T47D (cell line): ENCODE results near the gene DDX28.
"Not testable (repeated sequence)": the region's sequence is repeated elsewhere in the genome, so short reads cannot be mapped to it uniquely, and the experiment has no call there.

Source experiments
- DNase-seq, 2 experiments: peaks; one replicate each; pipeline versions ENCODE4 v3.0.0 to v3.0.0-alpha.2; 2011 to 2012; ENCODE audit warnings: low read depth in 1 of 2, low spot score in 1 of 2
- JUND ChIP-seq: IDR thresholded peaks from 2 replicates; pipeline ENCODE4 v1.6.1; 2012; ENCODE audit warnings: low read depth
- in situ Hi-C: cut with HindIII; loops from 2 replicates; pipeline ENCODE4 v1.10.0; 2016; ENCODE audit warnings: low sequenced_read_pairs, low pct_unique_long_range_greater_than_20kb

DDX28 gene

DNA sequence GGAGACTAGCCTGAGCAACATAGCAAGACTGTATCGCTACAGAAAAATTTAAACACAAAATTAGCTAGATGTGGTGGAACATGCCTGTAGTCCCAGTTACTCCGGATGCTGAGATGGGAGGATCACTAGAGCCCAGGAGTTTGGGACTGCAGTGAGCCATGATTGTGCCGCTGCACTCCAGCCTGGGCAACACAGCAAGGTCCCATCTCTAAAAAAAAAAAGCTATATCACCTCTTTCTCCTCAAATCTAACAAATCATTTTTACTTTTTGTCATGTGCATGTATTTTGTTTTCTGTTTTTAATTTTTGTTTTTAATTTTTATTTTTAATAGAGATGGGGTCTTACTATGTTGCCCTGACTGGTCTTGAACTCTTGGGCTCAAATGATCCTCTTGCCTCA, 6.0 kb upstream of the DDX28 start:
- DNase-seq: no peak
- in situ Hi-C loops: no loop called here
- no peak for TF ChIP-seq JUND

DNA sequence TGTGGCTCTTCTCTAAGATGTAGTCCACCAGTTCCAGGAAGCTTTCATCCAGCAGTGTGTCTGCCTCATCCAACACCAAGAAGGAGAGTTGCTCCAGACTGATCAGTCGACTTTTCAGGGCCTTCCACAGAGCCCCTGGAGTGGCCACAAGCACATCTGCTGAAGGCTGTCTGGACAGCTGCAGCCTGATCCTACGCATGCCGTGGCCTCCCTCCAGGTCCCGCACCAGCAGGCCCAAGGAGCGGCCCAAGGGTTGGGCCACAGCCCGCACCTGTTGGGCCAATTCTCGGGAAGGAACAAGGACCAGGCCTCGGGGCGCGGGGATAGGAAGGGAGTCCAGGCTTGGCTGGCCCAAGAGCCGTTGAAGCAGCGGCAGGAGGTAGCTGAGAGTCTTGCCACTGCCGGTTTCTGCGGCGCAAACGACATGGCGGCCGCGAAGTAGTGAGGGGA, 729 bp downstream of the DDX28 start:
- in situ Hi-C loops: no loop called here

DNA sequence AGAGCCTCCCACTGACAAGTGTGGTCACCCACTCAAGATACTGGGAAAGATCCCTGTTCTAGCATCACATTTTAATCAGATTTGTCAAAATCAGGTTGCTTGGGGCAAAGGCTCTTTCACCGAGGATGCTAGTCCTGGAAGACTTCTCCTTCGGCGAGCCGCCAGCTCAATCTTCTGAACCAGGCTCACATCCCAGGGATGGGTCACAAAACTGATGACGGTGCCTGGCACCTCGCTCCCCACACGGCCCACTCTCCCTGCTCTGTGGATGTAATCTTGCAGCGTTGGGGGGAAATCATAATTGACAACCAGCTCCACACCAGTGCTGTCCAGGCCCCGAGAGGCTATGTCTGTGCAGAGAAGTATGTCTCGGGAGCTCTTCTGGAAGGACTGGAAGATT, 1.5 kb downstream of the DDX28 start:
- in situ Hi-C loops: no loop called here
- DNase-seq: no peak
- TF ChIP-seq JUND: no peak

More for the DNA sequence above, 729 bp downstream of the DDX28 start:
- DNase-seq: no peak
- TF ChIP-seq JUND: no peak

DNA sequence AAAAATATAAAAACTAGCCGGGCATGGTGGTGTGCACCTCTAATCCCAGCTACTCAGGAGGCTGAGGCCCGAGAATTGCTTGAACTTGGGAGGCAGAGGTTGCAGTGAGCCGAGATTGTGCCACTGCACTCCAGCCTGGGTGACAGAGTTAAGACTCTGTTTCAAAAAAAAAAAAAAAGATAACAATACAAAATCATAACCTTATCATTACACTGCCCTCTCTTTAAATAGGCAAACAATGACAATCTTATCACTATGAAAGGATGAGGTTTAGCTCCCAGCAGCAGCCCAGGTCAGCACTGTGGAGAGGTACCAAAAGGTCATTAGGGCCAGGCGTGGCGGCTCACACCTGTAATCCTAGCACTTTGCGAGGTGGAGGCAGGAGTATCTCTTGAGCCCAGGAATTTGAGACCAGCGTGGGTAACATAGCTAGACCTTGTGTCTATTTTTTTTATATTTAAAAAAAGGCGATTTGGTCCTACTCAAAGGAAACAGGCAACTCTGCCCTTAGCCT, 3.8 kb downstream of the DDX28 start:
- in situ Hi-C loops: no loop called here
- no peak for TF ChIP-seq JUND

DNA sequence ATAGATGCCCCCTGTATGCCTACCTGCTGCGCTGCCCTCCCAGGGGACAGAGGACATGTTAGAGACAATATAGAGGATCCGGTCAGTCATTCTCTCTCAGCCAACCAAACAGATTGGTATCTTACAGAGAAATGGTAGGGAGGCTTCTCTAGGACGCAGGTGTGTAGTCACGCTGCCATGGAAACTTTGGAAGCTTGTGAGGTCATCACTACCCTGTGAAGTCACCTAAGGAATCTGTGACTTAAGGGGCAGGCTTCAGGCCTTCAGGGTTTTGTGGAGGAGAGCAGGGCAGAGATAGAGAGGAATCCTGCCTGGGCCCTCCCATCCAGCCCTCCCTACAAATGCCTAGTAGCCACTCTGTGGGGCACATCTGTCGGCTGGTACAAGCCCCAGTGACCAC, 7.4 kb downstream of the DDX28 start, which contains the start of gene DPEP2NB:
Gene DPEP2NB (minus strand): TSS at position 231 of the 400 bp plus-strand sequence. CDS start 141 bp downstream, at position 90.
- TF ChIP-seq JUND: no peak
- in situ Hi-C loops: no loop called here
- no peak for DNase-seq

More for the DNA sequence above, 3.8 kb downstream of the DDX28 start:
- DNase-seq: no peak

DNA sequence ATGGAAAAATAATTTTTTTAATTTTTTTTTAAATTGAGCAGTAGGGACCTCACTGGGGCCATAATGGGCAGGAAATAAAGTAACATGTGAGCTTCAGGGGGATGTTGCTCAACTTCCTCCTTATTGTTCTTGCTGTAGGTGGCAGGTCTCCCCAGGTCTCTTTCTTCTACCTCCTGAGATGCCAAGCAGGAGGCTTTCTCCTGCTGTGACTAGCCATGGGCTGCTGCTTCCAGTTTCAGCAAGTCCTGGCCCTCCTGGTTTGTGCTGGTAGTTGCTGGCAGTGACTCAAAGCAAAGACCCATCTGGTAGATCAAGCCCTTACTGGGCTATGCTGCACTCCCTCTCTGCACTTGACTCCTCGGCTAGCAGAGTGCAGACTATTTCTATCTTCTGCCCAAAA, 9.6 kb downstream of the DDX28 start:
- no peak for DNase-seq
- TF ChIP-seq JUND: no peak
- in situ Hi-C loops: no loop called here

DNA sequence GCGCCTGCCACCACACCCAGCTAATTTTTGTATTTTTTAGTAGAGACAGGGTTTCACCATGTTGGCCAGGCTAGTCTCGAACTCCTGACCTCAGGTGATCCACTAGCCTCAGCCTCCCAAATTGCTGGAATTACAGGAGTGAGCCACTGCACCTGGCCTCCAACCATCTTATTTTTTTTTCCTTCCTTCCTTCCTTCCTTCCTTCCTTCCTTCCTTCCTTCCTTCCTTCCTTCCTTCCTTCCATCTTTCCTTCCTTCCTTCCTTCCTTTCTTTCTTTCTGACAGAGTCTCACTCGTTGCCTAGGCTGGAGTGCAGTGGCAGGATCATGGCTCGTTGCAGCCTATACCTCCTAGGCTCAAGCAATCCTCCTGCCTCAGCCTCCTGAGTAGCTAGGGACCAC, 13.2 kb downstream of the DDX28 start:
- DNase-seq, in situ Hi-C loops: not testable (repeated sequence)

DNA sequence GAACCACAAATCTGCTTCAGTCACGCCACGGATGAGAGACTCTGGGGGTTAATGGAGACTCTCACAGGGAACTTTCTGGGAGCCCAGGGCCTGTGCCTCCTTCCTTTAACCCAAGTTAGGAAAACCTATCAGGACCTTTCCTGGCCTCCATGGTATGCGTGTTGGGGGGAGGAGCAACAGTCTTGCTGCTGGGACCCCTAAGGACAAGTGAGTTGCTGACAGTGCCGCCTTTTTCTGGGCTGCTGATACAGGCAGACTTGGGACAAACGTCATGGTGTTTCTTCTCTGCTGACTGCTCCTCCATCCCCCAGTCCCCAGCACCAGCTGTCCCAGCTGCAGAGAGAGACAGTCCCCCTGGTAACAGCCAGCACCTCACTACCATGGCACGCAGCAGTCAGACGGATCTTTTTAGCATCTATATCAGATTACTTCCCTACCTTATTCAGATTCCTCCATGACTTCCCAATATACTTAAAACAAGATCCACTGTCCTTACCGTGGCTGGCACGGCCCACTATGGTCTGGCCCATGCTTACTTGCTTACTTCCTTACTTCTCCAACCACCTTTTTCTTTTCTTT, 13.8 kb downstream of the DDX28 start:
- in situ Hi-C loops: no loop called here
- DNase-seq: no peak
- no peak for TF ChIP-seq JUND

DNA sequence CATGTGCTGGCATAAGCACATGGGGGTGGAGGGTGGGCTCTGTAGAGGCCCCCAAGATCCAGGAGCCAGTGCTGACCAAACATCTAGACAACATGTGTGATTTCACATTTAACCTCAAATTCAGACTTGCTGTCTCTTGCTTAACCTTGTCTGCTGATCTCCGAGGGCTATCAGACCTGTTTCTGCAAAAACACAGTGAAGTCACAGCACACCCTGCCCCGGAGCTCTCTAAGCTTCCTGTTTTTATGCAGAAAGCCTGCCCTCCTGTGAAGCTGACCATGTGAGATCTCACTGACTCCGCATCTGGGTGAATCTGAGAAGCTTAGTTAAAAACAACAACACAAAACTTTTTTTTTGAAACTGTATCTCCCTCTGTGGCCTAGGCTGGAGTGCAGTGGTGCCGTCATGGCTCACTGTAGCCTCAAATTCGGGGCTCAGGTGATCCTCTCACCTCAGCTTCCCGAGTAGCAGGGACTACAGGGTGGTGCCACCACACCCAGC, 17.2 kb downstream of the DDX28 start:
- TF ChIP-seq JUND: no peak
- in situ Hi-C loops: no loop called here
- no peak for DNase-seq

DNA sequence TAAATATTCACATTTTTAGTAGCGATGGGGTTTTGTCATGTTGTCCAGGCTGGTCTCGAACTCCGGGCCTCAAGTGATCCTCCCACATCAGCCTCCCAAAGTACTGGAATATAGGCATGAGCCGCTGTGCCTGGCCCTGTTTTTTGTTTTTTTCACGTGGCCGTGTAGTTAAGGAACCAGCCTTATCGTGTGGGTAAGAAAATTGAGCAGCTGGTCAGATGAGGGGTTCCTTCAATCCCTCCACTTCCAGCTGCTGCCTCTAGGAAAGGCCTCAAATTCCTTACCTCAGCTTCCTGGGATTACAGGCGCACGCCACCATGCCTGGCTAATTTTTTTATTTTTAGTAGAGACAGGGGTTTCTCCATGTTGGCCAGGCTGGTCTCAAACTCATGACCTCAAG, 17.8 kb downstream of the DDX28 start:
- DNase-seq: no peak
- in situ Hi-C loops: no loop called here
- TF ChIP-seq JUND: no peak

DNA sequence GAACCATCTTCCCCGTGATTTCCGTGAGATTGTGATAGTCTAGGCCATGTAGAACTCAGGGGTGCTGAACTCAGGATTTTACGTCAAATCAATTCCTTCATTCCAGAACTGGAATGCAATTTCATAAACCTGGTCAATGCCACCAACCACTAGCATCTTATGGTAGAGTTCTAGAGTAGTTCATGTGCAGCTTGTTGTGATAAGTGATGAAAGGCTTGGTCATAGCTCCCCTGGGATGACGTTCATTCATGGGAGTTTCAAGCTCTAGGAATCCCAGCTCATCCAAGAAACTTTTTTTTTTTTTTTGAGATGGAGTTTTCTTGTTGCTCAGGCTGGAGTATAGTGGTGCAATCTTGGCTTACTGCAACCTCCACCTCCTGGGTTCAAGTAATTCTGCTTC, 20.0 kb downstream of the DDX28 start:
- TF ChIP-seq JUND: no peak
- DNase-seq: no peak
- in situ Hi-C loops: no loop called here

DNA sequence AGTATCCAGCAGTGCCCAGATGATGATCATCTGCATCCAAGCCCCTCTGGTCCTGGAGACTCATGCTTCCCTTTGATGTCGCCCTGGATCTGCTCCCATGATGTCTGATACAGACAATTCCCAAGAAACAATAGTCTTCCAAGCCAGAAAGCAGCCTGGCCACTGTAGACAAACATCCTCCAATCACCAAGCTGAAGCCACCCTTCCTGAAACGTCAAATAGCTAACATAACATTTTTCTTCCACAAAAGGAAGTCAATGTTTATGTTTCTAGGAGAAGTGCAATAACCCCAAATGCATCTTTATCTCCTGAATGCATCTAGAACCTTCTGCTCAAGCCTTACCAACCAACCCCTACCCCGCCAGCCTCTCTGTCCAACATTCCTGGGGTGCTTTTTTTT, 22.6 kb downstream of the DDX28 start:
- in situ Hi-C loops: no loop called here
- no peak for DNase-seq
- no peak for TF ChIP-seq JUND

DNA sequence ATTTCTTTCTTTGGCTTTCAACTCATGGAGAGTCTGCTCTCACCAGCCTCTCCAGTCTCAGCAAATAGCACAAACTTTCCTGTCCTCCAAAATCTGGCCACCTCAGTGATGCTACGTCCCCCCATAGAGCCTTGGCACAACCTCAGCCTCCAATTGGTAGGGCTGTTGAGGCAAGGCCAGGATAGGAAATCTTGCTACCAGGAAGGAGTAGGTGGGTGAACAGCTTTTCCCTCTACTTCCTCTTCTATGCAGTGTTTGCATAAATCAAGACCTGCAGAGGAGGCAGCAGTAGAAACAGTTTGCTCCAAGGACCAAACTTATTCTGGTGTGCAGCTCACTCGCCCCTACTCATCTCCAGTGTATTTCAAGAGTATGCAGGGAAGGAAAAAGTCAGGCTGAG, 23.0 kb downstream of the DDX28 start:
- no peak for TF ChIP-seq JUND
- DNase-seq: no peak
- in situ Hi-C loops: no loop called here

DNA sequence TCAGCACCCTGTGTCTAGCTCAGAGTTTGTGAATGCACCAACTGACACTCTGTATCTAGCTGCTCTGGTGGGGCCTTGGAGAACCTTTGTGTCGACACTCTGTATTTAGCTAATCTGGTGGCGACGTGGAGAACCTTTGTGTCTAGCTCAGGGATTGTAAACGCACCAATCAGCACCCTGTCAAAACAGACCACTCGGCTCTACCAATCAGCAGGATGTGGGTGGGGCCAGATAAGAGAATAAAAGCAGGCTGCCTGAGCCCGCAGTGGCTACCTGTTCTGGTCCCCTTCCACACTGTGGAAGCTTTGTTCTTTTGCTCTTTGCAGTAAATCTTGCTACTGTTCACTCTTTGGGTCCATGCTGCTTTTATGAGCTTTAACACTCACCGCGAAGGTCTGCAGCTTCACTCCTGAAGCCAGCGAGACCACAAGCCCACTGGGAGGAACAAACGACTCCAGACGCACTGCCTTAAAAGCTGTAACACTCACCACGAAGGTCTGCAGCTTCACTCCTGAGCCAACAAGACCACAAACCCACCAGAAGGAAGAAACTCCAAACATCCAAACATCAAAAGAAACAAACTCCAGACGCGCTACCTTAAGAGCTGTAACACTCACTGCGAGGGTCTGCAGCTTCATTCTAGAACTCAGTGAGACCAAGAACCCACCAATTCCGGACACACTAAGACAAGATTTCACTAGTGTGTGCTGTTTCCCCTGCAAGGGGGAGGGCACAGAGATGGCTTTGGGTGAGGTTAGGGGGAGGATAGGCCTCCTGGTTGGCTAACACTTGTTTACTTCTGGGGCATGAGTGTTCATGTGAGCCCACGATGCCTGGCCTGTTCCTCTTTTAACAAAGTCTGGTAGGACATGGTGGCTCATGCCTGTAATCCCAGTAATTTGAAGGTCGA, 24.0 kb downstream of the DDX28 start, which contains the start of gene DPEP2:
Gene DPEP2 (minus strand): TSS at position 706 of the 910 bp plus-strand sequence. CDS start 6,272 bp downstream, outside the sequence.
- DNase-seq, in situ Hi-C loops: not testable (repeated sequence)

DNA sequence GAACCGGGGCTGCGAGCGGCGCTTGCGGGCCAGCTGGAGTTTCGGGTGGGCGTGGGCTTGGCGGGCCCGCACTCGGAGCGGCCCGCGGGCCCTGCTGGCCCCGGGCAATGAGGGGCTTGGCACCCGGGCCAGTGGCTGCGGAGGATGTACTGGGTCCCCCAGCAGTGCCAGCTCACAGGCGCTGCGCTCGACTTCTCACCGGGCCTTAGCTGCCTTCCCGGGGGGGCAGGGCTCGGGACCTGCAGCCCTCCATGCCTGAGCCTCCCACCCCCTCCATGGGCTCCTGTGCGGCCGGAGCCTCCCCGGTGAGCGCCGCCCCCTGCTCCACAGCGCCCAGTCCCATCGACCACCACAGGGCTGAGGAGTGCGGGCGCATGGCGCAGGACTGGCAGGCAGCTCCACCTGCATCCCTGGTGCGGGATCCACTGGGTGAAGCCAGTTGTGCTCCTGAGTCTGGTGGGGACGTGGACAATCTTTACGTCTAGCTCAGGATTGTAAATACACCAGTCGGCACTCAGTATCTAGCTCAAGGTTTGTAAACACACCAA, 24.7 kb downstream of the DDX28 start:
- DNase-seq, in situ Hi-C loops: not testable (repeated sequence)
